NT2/D1 (cell line): Measurements from ENCODE around the gene SLCO4A1.

ENCODE experiments used
- SUZ12 ChIP-seq: IDR thresholded peaks from 2 replicates; pipeline ENCODE4 v1.6.1; 2011; ENCODE audit not compliant: insufficient read length, insufficient read depth; ENCODE audit errors: extremely low read depth
- YY1 ChIP-seq: IDR thresholded peaks from 2 replicates; pipeline ENCODE4 v1.6.1; 2011; ENCODE audit not compliant: insufficient read length, insufficient read depth
- ZNF274 ChIP-seq: IDR thresholded peaks from 2 replicates; pipeline ENCODE4 v1.6.1; 2011; ENCODE audit warnings: mild to moderate bottlenecking, low read depth, low read length

DNA sequence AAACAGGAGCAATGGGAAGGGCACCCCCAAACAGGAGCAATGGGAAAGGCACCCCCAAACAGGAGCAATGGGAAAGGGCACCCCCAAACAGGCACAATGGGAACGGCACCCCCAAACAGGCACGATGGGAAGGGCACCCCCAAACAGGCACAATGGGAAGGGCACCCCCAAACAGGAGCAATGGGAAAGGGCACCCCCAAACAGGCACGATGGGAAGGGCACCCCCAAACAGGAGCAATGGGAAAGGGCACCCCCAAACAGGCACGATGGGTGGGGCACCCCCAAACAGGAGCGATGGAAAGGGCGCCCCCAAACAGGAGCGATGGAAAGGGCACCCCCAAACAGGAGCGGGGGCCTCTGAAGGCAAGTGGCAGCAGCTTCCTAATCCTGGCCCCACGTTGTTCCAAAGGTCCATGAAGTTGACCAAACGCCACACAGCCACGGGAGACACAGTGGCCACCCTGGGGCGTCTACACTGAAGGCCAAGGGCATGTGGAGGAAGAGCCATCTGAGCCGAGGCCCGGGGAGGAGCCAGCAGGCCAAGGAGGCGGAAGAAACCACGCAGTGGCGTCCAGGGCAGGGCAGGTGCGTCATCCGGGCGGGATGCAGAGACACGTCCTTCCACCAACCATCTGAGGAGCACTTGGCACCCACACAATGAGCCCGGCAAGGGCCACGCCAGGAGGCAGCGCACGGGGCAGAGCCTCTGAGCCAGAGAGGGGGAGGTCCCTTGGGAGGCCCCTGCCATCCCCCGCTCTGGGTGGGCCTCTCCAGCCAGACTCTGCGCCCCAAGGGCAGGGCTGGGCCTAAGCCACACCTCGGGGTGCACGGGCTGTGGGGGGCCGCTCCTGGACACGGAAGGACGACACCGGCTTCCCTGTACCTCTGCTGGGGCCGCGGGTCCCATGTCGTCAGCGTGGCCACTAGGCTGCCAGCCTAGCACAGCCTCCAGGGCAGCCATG lies 44.8 kb downstream of the SLCO4A1 start:
- TF ChIP-seq SUZ12 (no peak), ZNF274 (no peak), YY1 (no peak)
